ENCODE measurements around the gene TCP11.
"Not testable (repeated sequence)": the region's sequence is repeated elsewhere in the genome, so short reads cannot be mapped to it uniquely, and the experiment has no call there.

The TCP11 gene

DNA sequence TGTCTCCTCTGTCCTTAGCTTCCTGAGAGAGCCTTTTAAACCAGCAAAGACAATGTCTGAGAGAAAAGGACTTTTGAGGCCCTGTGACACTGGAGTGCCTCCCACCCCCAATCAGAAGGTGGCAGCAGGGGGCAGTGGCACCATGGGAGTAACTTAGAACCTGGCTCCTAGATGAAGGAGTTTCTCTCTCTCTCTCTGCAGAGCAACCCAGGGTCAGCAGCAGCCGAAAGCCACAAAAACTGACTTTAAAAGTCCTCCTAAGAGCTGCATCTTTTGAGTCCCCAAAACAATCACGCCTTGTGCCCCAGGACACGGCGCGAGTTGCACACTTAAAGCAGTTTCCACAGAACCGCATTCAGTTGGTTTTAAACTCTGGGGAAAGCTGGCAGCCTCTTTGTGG is 5.3 kb upstream of the TCP11 start:
- DNase-seq (ENCODE audit: low read depth) = no peak

DNA sequence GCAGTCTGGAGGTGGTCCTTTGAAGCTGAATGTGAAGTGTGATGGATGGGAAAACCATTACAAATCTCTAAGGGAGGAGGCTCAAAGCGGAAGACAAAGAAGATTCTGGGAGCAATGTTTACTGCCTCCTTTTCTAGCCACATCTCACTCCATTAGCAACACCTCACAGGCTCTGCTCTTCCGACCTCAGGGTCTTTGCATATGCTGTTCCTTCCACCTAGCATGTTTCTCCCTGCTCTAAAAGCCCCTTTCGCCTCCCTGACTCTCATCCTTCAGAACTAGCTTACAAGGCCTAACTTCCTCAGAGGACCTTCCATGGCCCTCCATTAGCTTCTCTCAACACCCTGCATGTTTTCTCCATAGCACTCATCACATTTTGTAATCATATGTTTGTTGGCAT is 4.6 kb upstream of the TCP11 start:
- DNase-seq (ENCODE audit: low read depth) = no peak

DNA sequence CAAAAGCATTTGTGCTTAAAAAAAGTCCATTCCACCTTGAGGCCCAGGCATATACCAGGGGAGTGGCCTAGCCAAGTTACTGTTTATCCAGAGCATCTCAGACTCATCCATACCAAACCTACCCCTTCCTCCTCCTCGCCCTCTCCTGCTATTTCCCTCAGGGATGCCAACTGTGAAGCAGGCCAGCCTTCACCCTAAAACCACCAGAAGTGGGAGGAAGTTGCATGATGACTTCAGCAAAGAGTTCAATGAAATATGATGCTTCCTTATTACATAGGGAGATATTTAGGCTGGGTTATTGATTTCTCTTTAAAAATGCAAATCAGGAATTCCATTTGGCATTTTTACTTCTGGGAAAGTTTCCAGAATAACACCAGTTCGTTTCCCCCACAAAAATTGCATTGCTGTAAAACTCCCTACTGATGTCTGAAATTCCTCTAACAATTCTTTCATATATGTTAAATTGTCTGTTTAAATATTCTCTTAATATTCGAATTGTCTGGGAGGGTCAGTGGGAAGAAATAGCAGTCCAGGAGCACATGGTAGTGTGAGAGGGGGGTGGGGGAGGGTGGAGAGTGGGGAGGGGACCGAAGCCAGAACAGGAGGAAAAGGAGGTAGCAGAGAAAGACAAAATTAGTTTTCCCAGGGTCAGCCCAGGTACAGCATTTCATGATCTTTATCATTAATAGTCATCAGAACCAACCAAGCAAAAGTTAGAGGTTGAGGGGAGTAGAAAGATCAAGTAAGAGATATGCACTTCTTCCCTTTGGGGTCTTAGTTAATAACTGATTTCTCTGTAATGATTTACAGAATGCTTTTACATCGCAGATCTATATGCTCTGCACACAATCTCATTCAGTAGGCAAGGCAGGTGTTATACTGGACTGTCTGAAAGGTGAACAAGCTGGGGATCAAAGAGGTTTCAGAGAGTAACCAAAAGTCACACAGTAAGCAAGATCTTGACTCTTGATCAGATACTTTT is 1.7 kb upstream of the TCP11 start:
- no peak for DNase-seq (ENCODE audit: low read depth)

DNA sequence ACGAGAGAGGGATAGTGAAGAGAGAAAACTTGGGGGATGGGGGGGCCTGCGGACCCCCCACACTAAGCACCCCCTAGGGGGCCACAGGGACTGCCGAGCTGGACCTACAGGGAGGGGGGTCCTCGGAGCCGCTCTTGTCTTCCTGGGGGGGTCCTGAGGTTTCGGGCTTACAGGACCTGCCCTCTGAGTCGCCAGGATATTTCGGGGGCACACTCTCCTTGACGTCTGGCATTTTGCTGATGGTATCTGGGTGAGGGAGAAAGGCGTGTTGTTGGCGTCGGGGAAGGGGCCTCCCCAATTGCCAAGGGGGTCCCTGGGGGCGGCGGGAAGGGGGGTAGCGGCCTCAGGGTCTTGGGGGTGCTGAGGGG is 516 bp downstream of the TCP11 start:
- no peak for DNase-seq (ENCODE audit: low read depth)

DNA sequence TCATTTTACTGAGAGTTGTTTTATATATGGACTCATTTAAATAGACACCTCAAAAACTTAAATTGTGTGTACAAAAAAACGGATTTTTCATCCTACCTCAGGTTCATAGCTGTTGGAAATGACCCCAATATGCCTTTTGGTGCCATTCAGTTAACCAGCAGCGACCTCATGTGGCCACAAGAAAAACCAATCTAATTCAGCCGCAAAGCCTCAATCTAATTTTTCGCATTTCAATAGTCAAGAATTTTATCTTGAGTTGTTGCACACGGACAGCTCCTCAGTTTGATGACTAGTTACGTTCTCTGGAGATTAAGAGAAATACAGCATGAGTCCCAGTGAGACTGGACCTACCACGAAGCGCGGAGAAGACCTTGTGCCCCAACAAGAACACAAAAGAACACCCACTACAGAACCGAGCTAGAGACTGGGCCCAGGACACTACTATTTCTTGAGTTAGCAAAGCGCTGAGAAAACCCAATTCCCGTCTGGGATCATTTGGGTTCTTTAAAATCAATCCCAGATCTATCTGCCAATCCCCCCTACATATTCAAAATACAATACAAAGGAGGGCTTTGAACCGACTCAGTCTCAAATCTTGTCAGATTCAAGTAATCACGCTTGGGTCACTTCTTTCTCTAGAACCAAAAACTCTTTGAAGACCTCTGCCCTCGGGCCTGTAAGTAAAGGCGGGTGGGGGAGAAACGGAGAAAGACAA is 1.1 kb downstream of the TCP11 start:
- no peak for DNase-seq (ENCODE audit: low read depth)

DNA sequence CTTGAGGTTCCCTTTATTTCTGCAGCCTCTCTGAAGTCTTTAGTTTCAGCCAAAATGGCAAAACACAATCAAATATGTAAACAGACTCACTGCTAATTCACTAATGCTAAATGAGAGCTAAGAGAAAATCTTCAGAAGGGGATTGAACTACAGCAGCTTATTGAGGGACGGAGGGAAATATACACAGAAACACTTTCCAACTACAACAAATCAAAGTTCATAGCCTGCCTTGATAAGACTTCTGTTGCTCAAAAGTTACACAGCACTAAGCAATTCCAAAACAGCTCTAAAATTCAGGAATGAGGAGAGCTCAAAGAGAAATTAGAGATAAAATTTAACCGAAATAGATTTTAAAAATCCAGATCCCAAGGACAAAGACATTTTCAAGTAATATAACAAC is 1.7 kb downstream of the TCP11 start:
- no peak for DNase-seq (ENCODE audit: low read depth)

DNA sequence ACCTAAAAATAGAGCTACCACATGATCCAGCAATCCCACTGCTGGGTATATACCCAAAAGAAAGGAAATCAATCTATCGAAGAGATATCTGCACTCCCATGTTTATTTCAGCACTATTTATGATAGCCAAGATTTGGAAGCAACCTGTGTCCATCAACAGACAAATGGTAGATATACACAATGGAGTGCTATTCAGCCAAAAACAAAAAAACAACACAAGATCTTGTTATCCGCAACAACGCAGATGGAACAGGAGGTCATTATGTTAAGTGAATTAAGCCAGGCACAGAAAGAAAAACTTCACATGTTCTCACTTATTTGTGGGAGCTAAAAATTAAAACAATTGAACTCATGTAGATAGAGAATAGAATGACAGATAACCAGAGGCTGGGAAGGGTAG is 2.9 kb downstream of the TCP11 start:
- not testable (repeated sequence) for DNase-seq (ENCODE audit: low read depth)

DNA sequence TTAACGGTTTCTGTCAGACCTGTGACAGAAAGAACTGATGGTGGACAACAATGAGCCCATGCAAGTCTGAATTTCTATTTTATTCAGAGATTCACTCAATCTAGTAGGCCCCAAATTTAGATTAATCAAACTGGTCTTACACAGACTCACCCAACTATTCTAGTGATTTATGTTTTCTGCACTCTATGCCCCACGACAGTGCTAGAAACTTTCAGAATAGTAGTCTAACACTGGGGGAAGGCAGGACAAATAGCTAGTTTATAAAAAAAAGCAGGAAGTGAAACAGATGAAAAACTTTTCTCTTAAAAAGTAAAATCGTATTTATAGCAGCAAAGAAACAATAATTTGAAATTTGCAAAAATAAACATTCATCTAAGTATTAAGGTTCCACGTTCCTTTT is 5.0 kb downstream of the TCP11 start:
- DNase-seq (ENCODE audit: low read depth) = no peak

DNA sequence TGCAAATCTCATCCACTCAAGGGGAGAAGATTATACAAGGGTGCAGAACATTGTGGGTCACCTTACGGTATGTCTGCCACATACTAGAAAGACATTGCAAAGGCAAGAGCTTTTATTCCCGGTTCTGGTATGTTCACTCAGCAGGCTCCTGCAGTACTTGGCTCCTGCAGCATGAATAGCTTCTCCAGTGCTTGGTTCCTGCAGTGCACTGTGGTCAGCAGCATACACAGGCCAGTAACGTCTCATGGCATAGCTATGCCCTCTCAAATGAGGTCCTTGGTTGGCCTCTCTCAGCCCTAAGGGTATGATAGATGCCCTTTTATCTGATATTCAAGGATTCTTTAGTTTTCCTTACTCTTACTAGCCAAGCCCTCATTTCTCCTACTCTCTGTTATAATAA is 12.6 kb downstream of the TCP11 start:
- DNase-seq (ENCODE audit: low read depth) = no peak

DNA sequence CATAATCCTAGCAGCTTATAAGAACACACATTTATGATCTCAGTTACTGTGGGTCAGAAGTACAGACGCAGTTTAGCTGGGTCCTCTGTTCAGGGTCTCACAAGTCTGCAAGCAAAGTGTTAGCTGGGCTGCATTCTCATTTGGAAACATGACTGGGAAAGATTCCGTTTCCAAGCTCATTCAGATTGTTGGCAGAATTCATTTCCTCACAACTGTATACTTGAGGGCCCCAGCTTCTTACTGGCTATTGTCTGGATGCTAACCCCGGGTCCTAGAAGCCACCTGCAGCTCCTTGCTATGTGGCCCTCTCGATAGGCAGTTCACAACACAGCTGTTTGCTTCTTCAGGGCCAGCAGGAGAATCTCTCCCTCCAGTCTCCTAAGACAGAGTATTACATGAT is 13.1 kb downstream of the TCP11 start:
- no peak for DNase-seq (ENCODE audit: low read depth)

DNA sequence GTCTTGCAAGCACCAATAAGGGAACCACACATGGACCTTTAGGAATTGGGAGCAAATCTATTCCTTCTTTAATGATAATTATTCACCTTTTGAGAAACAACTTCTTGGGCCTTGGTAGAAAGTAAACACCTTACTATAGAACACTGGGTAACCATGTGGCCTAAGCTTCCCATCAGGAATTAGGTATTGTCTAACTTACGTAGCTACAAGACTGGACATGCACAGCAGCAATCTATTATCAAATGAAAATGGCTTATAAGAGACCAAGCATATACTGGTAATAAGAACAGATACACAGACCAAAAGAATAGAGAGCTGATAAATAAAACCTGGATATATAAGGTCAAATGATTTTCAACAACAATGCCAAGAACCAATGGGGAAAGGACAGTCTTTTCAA is 16.8 kb downstream of the TCP11 start:
- DNase-seq (ENCODE audit: low read depth) = no peak

DNA sequence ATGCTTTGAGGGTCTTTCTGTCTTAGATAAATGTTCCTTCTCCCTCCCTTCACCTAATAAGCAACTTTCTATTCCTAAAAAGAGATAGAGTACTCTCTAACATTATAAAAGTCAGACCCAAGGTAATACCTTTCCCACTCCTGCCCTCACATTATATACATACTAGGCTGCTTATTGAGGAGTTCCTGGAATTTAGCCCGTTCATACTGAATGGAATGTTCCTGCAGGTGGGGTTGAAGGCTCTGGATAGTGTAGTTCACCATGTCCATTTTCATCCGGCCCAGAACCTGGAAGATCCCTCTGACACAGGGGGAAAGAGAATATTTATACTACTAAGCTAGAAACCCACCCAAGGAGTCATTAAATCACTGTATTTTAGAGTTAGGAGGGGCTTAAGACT is 20.4 kb downstream of the TCP11 start:
- DNase-seq (ENCODE audit: low read depth) = no peak

DNA sequence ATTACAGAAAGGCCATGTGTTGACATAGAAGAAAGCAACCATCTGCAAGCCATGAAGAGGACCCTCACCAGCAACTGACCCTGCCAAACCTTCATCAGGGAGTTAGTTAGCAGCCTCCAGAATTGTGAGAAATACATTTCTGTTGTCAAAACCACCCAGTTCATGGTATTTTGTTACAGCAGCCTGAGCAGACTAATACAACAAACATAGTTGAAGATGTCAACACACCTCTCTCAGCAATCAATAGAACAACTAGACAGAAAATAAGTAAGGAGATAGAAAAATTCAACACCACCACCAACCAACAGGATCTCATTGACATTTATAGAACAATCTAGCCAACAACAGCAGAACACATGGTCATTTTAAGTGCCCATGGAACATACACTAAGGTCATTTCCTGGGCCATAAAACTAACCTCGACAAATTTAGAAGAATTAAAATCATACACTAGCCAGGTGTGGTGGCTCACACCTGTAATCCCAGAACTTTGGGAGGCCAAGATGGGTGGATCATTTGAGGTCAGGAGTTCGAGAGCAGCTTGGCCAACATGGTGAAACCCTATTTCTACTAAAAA is 32.7 kb downstream of the TCP11 start:
- no peak for DNase-seq (ENCODE audit: low read depth)

DNA sequence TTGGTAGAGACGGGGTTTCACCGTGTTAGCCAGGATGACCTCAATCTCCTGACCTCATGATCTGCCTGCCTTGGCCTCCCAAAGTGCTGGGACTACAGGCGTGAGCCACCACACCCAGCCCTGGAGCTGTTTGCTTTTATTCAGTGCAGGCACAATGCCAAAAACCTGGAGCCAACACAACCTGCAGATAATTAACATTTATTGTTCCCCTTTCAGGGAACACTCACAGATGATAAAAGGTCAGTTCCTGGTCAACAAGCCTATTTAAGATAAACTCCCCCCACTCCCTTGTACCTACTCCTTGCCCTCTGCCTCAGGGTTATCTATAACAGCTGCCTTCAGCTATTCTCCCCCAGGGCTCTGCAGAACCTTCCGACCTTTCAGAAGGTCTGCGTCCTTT is 33.4 kb downstream of the TCP11 start:
- not testable (repeated sequence) for DNase-seq (ENCODE audit: low read depth)

DNA sequence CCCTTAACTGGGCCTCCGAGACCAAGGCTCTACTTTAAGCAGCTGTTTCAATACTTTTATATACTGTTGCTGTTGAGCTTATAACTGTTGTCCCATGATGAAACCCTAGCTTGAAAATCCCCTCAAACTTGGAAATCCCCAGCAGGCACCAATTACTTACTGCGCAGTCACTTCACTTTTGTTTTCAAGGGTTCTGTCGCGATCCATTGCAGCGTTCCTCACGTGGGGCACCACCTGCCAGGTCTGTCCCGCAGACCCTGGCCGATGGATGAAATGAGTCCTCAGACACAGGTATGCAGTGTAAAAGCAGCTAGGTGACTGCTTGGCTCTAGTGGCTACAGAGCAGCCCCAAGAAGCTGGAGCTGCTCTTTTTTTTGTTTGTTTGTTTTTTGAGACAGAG is 33.9 kb downstream of the TCP11 start:
- not testable (repeated sequence) for DNase-seq (ENCODE audit: low read depth)

DNA sequence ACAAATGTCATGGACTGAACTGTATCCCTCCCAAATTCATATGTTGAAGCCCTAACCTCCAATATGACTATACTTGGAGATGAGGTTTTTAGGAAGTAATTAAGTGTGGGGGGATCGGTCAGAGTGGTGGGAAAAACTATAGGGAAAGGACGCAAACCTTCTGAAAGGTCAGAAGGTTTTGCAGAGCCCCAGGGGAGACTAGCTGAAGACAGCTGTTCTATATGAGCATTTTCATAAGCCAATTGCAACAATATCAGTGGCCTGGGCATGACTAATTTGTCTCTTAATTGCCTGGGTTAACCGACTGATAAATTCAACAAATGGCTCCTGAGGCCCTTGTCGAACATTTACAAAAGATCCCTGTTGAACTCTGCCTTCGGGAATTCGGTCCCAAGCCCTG is 35.1 kb downstream of the TCP11 start:
- DNase-seq (ENCODE audit: low read depth) = not testable (repeated sequence)

DNA sequence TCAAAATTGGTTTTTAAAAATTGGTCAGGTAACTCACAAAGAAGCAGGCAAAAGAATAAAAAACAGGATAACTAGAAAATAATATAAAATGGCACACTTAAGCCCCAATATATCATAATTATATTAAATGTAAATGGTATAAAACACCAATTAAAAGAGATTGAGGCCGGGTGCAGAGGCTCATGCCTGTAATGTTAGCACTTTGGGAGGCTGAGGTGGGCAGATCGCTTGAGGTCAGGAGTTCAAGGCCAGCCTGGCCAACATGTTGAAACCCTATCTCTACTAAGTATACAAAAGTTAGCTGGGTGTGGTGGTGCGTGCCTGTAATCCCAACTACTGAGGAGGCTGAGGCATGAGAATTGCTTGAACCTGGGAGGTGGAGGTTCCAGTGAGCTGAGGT is 36.1 kb downstream of the TCP11 start:
- no peak for DNase-seq (ENCODE audit: low read depth)

DNA sequence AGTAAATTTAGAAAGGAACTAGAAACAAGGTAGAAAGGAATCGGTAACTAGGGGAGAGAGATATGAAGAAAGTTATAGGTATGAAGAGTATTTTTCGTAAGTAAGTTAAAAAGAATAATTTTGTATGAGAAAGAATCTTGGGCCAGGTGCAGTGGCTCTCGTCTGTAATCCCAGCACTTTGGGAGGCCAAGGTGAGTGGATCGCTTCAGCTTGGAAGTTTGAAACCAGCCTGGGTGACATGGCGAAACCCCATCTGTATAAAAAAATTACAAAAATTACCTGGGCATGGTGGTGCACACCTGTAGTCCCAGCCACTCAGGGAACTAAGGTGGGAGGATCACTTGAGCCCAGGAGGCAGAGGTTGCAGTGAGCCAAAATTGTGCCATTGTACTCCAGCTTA is 42.0 kb downstream of the TCP11 start:
- no peak for DNase-seq (ENCODE audit: low read depth)

DNA sequence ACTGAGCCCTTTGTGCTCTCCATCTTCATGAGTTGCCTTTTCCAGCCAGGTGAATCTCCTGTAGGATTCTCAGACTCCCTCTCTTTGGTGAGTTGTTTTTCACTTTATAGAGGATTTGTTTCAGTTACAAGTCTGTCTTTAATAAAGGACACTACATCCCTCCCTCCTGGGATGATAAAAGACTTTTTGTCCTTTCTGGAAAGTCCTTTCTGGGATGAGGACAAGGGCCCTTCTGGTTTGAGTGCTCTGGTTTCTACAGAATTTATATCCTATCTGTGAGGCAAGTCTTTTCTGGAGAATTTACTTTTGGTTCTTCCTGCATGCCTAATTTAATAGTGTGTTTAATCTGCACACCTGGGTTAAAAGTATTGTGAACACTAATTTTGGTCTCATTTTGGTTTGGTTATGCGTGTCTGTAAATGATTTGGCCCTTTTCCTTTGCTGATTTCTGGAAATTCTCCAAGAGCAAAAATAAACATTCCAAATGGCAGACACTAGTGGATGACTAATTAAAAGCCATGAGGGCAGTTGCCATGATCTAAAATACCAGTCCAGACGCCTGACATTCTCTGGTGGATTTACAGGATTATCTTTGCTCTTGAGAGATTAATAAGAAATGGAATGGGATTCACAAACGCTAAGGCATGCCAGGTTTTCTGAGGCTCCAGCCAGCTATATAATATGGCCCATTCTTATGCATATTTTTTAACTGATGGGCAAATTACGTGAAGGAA is 44.8 kb downstream of the TCP11 start:
- DNase-seq (ENCODE audit: low read depth) = no peak

DNA sequence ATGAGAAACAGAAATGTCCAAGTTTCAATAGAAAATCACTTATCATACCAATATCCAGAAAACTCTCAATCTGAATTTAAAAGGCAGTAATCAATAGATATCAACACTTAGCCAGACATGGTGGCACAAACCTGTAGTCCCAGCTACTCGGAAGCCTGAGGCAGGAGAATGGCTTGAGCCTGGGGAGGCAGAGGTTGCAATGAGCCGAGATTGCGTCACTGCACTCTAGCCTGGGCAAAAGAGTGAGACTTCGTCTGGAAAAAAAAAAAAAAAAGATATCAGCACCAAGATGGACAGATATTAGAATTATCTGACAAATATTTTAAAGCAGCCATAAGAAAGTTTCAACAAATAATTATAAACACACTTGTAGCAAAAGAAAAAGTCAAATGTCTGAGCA is 47.0 kb downstream of the TCP11 start:
- DNase-seq (ENCODE audit: low read depth) = no peak

DNA sequence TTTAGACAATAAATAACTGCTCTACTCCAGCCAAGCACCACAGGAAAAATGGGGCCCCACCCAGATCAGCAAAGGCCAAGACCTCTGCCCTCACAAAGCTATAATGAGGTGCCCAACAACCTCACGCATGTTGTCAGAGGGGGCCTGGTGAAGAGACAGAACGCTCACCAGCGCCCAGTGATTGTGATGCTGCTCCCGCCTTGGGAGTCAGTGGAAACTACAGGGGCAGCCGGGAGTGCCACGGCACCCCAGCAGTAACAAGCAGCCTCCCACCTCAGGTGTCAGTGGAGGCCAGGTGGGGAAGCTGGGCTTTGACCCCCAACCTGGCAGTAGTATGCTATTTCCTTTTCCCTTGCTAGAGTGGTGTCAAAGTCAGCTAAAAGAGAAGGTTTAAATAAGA is 47.4 kb downstream of the TCP11 start:
- no peak for DNase-seq (ENCODE audit: low read depth)

DNA sequence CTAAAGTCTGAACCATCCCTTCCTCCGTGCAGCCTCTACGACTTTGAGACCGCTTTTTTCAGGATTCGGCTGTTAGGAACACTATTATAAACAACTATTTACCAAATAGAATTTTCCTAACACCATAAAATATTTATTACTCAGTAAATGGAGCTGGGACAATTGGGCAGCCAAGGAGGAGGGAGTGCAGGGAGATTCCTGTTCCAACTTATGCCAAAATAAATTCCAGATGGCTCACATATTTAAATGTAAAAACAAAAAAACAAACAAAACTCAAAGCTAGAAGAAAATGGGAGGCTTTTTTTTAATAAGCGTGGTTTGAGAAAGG is 48.1 kb downstream of the TCP11 start:
- no peak for DNase-seq (ENCODE audit: low read depth)

All from stimulated activated CD8-positive, alpha-beta memory T cell treated with anti-CD3 and anti-CD28 coated beads, Interleukin-15, amount 100 ng/mL, for 24 hours (primary cell).